ENCODE measurements around the gene CNPY1.

The CNPY1 gene

DNA sequence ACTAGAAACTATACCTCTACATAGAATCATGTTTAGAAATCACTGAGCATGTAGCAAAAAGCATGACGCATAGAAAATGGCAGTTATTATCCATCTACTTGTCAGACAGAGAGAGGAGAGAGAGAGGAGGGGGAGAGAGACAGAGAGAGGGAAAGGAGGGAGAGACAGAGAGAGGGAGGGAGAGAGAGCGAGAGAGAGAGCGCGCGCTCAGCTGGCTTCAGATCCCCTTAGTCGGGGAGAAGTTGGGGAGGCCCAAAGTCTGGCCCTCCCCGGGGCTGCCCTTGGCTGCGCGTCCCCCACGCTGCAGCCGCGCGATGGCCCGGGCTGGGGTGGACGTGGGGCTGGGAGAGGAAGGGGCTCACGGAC, 37.0 kb downstream of the CNPY1 start:
- DNase-seq: no peak

DNA sequence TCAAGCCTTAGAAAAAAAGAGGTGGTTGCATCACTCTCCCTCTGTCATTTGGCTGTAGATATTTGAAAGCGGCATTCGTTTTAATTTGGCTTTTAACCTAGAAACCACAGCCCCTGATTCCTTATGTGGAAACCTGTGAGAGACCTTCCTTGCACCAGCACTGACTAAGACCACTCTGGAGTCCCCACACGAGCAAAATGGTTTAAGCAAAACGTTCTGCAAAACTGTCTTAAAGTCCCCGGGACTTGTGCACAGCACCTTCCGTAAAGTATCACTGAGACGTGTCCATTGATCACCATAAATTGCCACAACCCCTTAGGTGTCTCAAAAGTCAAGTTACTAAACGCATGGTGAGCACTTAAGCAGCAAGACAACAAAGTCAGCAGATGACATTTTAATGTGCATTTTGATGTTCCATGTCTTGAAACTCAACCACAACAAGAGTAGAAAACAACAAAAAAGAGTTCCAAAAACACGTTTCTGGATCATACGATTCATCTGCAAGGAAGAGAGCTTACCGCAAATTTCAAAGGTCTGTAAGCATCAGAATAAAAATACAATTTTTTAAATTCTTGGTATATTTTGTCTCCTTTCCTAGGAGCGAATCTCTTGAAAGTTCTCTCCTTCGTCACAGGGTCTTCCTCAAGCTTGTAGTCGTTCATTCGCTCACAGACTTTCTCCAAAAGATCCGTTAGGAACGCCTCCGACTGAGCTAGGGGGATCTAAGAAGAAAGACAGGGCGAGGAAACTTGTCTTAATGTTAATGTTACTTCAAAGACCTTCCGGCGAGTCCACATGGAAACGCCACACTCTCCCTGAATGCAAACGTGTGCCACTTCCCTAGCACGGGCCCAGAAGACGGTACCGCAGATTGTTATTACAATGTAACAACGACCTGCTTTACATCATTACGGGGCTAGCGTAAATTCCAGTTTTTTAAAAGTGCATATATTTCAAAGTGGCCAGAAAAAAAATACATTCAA, 37.7 kb downstream of the CNPY1 start:
- DNase-seq: no peak

DNA sequence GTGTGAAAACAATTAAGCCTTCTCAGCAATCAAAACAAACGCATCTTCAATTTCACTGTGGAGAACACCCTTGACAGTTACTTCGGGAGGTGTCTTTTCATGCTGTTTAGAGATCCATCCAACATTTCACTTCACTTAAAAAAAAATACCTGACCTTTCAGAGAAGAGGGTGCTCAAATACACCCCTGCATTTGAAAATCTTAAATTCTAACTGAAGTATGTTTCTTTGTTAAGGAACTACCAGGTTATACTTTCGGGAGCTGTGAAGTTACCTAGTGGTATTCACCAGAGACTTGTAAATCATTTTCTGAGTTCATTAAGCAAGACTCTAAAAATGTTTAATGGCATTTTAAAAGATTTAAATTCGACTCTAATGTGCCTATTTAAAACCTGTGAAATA, 38.8 kb downstream of the CNPY1 start:
- DNase-seq: no peak

DNA sequence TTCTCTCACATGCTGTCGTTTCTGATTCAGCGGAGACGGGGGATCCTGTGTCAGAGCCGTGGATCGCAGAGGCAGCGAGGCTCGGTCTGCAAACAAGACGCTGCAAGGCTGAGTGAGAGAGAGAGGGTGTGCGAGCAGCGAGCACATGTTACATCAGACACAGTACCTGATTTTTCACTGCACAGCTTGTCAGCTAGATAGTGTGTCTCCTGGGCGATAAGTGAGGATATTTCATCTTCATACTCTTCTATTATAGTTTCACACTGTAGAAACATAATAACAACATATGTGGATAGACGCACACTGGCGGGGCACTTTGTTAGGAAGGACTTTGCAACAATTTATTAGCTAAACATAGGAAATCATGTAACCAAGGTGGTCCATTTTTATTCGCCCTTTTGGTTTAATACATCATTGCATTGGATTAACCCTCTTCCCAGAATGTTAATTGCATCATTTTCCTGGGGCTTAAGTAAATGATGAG, 39.5 kb downstream of the CNPY1 start:
- no peak for DNase-seq

DNA sequence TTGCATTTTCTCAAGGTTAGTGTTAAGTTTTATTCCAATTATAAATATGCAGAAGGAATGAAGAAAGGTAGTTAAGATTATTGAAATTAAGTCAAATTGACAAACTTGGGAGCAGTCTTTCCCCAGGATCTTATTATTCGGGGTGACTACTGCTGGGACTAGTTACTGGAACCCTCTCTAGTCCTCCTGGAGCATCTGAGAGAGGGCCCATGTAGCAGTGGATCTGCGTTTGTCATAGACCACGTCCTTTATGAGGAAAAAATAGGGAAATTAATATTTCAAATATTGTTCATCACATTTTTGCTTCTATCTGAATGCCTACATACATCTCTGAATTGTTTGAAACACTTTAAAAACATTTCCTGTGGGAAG, 41.0 kb downstream of the CNPY1 start:
- DNase-seq: no peak

DNA sequence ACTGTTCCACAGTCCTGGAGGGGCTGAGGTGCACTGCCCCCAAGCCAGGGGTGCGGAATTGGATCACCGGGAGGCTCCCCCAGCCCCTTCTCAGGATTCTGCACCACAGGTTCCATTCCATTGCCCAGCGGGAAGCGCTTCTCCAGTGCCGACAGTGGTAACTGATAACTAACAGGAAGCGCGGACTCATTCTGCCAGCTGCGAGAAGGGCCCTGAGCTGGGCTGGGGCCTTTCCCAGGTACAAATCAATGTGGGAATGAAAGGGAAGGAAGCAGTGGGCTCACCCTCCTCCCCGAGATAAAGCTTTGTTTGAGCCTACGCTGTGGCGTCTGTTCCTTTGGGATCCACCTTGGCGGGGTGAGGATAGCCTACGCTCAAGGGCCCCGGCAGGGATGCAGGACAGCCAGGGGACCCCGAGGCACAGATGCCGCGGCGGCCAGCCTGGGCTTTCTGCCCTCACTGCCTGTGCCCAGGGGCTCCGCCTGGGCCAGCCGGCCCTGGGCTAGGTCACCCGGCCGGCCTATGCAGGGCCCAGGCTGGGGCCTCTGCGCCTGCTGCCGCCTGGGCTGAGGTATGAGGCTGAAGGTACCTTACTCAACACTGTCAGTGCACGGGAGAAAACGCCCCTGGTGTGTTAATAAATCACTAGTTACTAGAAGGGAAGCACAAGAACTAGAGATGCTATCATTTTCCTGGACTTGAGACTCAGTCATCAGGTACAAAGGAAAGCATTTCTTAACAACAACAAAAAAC, 49.0 kb downstream of the CNPY1 start:
- no peak for DNase-seq

DNA sequence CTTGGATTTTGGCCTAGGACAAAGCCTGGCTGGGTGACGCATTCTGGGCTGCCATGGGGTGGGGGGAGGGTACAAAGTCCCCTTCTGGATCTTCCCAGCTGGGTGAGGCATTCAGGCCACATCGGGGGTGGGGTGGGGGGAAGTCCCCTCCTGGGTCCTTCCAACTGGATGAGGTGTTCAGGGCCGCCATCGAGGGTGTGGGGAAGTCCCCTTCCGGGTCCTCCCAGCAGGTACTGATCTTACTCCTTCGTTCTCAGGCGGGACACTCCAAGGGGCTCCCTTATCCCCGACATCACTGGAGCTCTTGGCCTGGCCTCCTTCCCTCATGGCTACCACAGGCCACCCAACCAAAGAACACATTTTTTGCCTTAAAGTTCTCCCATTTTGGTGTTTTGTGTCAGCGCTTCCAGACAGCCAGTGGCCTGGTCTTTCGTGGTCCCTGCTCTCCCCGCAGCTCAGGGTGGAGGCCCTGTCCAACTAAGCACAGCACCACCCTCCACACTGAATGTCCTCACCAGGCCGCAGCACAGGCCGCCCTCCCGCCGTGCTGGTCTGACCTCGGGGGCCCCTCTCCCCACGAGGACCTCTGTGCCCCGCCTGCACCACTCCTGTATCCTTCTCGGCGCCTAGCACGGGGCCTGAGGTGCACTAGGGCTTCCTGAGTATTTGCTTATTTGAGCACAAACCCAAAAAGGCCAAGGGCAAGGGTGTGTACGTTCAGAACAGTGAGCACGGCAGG, 49.9 kb downstream of the CNPY1 start:
- DNase-seq: no peak

DNA sequence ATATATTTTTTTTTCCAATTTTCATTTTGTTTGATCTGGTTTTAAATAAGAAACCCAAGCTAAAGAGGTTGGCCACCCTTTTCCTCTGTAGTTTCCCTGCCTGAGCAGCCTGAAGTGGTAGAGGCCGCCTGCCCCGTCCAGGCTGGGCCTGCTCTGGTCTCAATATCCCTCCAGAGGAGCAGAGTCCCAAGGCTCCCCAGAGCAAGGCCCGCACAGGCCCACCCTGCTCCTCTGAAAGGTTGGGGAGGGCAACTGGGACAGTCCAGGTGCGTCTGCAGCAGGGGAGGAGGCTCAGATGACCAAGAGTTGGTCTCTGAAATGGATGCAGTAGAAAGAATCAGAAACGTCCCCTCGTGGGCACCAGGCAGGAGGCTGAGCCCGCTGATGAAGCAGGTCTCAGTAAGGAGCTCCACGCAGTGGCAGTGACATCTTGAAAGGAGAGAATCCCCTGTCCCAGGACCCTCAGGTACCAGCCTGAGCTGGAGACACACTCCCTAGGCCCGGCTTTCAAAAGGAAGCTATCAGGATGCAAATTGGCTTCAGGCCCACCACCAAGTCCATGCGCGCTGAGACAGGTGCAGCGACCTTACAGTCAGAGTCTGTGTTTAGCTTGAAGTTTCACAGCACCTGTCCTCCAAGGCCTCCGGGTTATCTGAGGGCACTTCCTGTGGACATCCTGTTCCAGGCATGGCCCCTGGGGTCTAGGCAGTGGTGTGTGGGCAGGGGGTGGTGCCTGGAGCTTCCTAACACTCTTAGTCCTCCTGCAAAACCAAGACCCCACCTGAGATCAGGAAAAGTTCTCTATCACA, 50.7 kb downstream of the CNPY1 start:
- DNase-seq: no peak

DNA sequence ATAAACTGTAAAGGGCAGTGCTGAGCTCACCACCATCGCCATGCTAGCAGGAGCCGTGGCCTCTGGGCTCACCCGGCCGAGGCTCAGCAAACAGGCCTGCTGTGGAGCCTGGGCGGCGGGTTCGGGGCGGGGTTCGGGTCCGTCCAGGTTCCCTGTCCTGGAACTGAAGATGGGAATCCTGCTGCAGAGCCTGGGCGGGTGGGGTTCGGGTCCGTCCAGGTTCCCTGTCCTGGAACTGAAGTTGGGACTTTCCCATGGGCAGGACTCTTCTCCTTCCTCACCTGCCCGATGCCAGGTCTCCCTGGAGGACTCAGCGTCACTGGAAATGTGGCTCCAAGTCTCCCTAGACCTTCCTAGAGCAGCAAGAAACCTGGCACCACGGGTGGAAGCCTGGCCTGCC, 51.8 kb downstream of the CNPY1 start:
- no peak for DNase-seq

DNA sequence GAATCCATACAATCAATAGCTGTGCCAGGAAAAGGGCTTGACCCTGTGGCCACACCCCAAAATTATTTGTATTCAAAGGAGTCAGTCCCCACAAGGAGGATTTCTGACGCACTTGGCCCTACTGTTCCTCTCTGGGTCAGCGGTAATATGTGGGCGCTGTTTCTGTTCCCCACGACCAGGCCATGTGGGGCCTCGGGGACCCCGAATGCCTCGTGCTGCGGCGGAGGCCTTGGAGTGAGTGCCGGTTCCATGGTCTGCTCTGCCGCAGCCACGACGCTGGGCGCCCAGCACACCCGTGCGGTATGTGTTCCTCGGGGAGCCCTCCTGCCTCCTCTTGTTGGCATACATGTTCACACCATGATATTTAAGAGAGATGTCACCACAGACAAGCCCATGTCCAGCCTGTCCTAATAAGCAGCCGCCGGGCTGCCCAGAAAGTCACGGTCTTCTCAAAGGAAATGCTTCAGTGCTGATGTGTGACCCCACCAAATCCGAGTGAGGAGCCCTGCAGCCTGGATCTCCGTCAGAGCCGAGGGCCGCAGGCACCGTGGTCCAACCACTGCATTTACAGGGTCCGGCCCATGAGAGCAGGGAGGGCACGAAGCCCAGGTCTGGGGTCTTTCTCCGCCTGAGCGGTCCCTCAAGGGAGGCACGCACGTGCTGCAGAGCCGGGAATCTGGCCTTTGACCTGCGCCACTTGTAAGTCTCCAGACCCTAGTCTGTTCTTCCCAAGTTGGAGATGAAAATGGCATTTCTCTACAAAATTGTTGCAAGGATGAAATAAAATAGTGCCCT, 52.4 kb downstream of the CNPY1 start:
- no peak for DNase-seq

DNA sequence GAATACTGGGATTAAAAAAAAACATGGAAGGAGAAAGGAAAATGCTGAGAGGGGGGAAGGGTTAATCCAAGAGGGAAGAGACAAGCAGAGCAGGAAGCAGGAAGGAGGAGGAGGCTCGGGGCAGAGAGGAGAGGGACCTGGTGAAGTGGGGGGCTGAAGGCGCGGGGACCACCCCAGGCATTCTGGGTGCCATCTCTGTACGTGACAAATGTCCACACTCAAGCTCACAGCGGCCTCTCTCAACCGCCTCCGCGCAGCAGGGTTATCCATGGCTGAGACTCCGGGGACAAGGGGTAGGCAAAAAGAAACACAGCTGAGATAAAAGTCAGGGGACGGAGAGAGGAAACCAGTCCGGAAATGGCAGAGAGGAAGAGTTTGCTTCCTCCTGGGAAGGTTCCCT, 54.5 kb downstream of the CNPY1 start:
- DNase-seq: no peak

DNA sequence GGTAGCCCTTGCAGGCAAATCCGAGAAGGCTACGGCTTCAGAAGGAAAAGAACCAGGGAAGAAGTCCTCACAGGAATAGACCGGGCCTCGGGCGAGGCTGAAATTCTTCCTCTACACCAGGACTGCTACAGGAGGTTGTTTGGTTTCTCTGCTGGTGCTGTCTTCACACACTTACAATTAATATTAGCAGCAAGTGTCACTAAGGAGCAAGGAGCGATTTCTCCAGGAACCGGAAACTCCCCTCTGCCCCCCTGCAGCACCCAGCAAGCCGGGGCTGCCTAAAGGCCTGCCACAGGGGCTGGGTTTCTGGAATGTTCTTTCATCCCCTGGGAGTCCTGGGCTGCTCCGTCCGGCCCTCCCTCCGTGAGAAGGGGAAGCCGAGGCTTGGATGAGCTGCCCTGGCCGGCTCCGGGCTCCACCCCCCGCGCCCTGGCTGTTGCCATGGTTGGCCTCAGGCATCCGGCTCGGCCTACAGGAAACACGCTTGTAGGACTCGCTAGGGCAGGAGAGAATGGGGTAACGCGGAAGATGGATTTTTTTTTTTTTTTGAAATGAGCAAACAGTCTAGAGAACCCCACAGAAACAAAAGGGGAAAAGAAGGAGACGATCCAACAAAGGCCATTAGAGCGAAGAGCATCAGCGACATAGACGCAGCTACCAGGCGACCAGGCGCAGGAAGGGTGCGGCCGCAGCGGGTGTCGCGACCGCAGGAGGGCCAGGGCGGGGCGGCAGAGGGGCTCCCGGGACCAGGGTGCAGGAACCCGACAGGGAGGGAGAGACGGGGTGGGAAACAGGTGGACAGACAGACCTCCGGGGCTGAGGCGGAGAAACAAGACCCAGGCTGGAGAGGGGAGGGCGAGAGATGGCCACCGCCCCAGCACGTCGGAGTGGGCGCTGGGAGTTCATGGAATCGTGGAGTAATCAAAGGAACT, 55.4 kb downstream of the CNPY1 start:
- DNase-seq: no peak

DNA sequence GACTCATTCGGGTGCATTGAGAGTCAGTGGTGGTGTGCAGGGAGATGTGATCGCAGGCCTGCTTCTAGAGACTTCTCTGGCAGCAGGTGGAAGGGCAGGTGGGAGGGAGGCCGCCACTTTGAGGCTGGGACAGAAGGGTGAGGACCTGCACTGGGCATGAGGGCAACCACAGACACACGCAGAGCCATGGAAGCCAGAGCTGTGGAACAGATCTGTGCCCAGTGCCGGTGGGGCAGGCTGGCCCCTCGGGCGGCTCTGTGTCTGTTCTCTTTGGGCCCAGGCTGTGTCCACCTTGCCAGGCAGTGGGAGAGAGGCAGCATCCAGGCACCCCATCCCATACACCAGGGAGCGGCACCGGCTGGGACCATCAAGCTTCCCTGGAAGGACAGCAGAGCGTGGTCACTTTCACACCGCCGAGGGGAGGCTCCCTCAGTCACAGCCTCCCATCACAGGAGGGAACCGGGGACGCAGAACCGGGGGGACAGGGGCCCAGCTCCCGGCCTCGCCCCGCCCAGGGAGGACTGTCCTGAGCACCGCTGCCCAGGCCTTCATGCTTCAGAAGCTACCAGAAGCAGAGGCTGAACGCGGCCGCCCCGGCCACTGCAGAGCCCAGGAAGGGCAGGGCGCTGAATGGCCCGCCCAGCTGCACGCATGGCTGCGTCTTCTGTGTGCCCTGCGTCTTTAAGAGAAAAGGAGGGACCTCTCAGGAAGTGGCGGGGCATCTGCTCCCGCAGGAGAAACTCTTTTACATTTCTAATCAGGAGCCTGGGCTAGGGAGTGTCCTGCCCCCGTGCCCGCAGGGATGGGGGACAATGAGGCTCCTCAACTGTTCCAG, 56.3 kb downstream of the CNPY1 start:
- DNase-seq: no peak

DNA sequence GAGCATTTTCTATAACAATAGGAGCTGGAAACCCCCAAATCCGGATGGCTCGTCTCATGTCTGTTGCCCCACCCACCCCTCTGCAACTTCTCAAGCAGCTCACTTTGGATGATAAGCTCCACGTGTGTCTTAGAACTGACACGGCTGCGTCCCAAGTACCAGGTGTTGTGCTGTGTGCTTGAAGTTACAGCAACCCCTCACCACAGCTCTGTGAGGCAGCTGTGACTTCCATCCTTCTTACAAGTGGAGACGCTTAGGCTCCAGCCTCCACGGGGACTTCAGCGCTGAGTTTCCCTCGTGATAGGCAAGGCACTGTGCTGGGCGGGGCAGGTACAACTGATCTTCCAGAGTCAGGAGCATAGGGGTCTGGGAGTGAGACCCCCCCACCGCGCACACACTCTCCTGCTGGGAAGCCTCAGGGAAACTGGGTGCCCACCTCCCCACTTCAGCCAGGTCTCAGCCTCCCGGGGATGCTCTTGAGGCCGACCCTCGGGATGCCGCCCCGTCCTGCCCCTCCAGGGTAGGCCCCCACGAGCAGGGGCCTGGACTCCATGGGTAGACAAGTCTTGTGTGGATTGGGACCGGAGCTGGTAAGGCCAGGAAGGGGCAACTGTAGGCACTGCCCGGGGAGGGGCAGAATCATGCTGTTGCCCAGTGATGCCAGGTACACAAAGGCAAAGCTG, 57.1 kb downstream of the CNPY1 start:
- no peak for DNase-seq

DNA sequence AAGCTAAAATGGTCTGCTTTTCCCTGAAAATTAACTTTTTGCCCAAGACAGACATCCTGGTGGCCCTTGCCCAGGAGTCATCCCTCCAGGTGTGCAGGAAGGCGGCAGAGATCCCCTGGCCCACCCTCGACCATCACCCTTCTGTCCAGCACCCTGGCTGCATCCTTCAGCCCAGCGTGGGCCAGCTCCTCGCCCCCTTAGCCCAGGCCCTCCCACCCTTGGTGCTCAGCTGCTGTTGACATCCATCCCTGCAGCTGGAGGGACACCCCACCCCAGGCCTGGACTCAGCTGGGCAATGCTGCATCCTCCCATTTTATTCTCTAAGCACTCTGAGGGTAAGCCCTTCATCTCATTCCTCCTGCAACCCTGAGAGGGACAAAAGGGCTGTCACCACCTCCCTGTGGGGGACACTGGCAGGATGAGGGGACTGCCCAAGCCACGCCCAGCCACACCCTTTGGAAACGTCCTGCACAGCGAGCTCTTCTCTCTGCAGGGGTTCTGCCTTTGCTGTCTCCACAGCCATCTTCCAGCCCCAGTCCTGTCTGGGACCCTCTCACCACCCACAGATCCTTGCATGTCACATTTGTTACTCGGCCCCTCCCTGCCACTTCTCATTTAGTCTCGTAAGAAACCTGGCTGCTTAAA, 57.8 kb downstream of the CNPY1 start:
- DNase-seq: no peak

DNA sequence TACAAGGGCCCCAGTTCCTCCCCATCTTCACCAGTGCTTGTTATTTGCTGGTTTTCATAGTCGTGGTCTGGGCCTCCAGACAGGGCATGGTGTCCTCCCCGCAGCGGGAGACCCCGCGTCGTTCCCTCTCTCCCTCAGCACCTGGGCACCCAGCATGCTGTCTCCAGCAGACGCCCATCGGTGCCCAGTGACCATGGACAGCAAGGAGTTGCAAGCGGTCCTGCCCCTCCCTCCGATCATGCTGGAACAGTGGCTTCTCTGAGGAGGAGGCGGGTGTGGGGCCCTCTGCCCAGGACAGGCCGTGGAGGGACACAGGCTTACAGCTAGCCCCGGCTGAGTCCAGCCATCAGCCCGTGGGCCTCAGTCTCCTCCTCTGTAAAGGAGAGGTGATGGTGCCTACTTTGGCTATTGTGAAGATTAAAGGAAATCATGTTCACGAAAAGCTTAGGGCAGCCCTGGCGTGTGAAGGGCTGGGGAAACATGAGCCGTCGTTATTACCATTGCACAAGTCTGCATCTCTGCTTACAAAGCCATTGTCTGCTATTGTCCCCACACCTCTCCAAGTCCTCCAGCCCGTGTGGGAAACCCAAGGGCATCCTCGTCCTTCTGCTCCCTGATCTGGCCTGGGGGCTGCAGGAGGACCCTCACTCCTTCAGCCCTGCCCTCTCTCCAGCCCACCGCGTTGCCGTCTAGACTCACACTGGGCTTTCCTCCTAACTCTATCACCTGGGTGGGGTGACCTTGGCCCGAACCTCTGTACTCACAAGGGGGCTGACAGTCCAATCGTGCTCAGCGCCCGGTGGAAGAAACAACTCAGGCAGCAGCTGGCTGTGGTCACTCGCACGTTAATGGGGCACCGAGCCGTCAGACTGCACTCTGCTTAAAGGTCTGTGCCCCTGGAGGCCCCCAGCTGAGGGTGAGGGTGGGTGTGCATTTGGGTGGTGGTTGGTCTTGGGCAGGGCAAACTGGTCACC, 58.6 kb downstream of the CNPY1 start:
- DNase-seq: no peak
